ENCODE results near the gene ATP13A5. TPM values are rescaled to one million over a fixed set of nuclear protein-coding genes. Genes with fewer than 3 reads are reported as not detected.
A peak's percentile ranks its signal among the peaks of the same experiment; 100 is the strongest.

The ATP13A5 gene
- total RNA-seq, 1 donor from 2014 or later: not detected

DNA sequence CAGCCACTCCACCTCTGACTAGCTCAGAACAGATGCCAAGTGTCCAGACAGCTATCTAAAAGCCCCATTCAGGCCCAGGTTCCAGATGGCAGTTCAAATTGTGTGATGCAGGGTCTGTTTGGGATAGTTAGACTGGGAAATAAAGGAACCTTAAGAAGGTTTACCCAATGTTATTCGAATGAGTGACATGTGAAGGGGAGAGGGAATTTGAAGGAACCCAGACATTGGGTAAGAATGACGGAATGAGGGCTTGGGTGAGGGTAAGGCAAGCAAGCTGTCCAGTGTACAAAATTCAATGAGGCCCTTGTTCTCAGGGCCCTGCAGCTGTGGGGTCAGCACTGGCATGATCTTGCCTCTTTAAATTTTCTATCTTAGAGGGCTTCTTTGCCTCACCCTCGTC lies 34.1 kb downstream of the ATP13A5 start:
- H3K27ac ChIP-seq (ENCODE audit: low read depth, low read length): no peak overlapping the region
- H3K4me1 ChIP-seq (ENCODE audit: insufficient read depth, low read length): peaks cover 4% of the 10 kb centered on the region
- no peaks in the 10 kb centered on the region for H4K20me1 ChIP-seq (ENCODE audit: insufficient read depth, low read length)
- no peaks in the 10 kb centered on the region for H3K79me2 ChIP-seq (ENCODE audit: insufficient read depth, low read length)
- Mint-ChIP-seq H3K4me3 (ENCODE audit: unreplicated experiment) (no peak overlapping the region), H3K4me1 (ENCODE audit: low read depth, unreplicated experiment) (peaks cover 6% of the 10 kb centered on the region), H3K36me3 (ENCODE audit: low read depth, unreplicated experiment) (no peaks in the 10 kb centered on the region), H3K27me3 (ENCODE audit: low read depth, unreplicated experiment) (no peaks in the 10 kb centered on the region), H3K27ac (ENCODE audit: unreplicated experiment) (no peak overlapping the region), H3K9me3 (ENCODE audit: unreplicated experiment) (no peaks in the 10 kb centered on the region)
- TF ChIP-seq CTCF (IDR thresholded peaks at IDR 0.05; ENCODE audit: insufficient read depth, low read depth, low read length): no peak
- TF ChIP-seq EZH2 (IDR thresholded peaks at IDR 0.05; ENCODE audit: insufficient read depth, low read length): no peak
- H3K9ac ChIP-seq (ENCODE audit: low read length): no peak overlapping the region
- FAIRE-seq: no peak
- no peaks in the 10 kb centered on the region for H3K9me3 ChIP-seq (ENCODE audit: insufficient read depth, low read depth, low read length)
- no peaks in the 10 kb centered on the region for H3K36me3 ChIP-seq (ENCODE audit: insufficient read depth, low read length)
- no peaks in the 10 kb centered on the region for H3K27me3 ChIP-seq (ENCODE audit: insufficient read depth, low read length)
- H2AFZ ChIP-seq (ENCODE audit: low read depth, low read length): no peak overlapping the region
- no peak for DNase-seq (ENCODE audit: low read depth)
- no peak overlapping the region for H3K4me2 ChIP-seq (ENCODE audit: low read length)
- H3K4me3 ChIP-seq (ENCODE audit: insufficient read depth, low read depth, low read length): no peak overlapping the region

GRCh38 chr3:193343726-193344222 lies 34.8 kb downstream of the ATP13A5 start:
- no peaks in the 10 kb centered on the region for H3K36me3 Mint-ChIP-seq (ENCODE audit: low read depth, unreplicated experiment)
- H2AFZ ChIP-seq (ENCODE audit: low read depth, low read length): no peak overlapping the region
- no peak overlapping the region for H3K4me3 Mint-ChIP-seq (ENCODE audit: unreplicated experiment)
- no peak overlapping the region for H3K27ac ChIP-seq (ENCODE audit: low read depth, low read length)
- no peaks in the 10 kb centered on the region for H3K9me3 ChIP-seq (ENCODE audit: insufficient read depth, low read depth, low read length)
- no peak overlapping the region for H3K9ac ChIP-seq (ENCODE audit: low read length)
- no peaks in the 10 kb centered on the region for H3K27me3 ChIP-seq (ENCODE audit: insufficient read depth, low read length)
- no peaks in the 10 kb centered on the region for H3K27me3 Mint-ChIP-seq (ENCODE audit: low read depth, unreplicated experiment)
- H3K4me3 ChIP-seq (ENCODE audit: insufficient read depth, low read depth, low read length): no peak overlapping the region
- FAIRE-seq (no peak), DNase-seq (ENCODE audit: low read depth) (no peak)
- H3K79me2 ChIP-seq (ENCODE audit: insufficient read depth, low read length): no peaks in the 10 kb centered on the region
- H4K20me1 ChIP-seq (ENCODE audit: insufficient read depth, low read length): no peaks in the 10 kb centered on the region
- TF ChIP-seq CTCF (IDR thresholded peaks at IDR 0.05; ENCODE audit: insufficient read depth, low read depth, low read length) (no peak), EZH2 (IDR thresholded peaks at IDR 0.05; ENCODE audit: insufficient read depth, low read length) (no peak)
- peaks cover 4% of the 10 kb centered on the region for H3K4me1 ChIP-seq (ENCODE audit: insufficient read depth, low read length)
- no peak overlapping the region for H3K27ac Mint-ChIP-seq (ENCODE audit: unreplicated experiment)
- peaks cover 6% of the 10 kb centered on the region for H3K4me1 Mint-ChIP-seq (ENCODE audit: low read depth, unreplicated experiment)
- H3K36me3 ChIP-seq (ENCODE audit: insufficient read depth, low read length): no peaks in the 10 kb centered on the region
- H3K4me2 ChIP-seq (ENCODE audit: low read length): no peak overlapping the region
- H3K9me3 Mint-ChIP-seq (ENCODE audit: unreplicated experiment): no peaks in the 10 kb centered on the region

DNA sequence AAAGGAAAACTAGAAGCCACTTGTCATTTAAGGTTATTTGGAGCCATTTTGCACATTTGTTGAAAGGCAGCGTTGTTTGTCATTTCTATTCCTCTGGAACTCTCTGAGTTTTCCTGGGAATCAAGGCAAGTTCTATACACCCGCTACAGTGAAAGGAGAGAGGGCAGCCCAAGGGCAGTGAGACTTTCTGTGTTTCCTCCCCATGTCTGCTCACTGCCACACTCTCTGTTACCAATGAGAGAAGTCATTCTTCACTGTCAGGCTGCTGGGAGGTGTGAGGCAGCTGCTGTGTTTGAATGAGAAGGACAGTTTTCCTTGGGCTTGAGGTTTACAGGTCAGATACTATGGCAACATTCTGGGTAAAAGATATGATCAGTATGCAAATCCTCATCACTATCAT lies 36.0 kb downstream of the ATP13A5 start:
- H3K36me3 Mint-ChIP-seq (ENCODE audit: low read depth, unreplicated experiment): no peaks in the 10 kb centered on the region
- H3K27ac ChIP-seq (ENCODE audit: low read depth, low read length): no peak overlapping the region
- H3K9me3 ChIP-seq (ENCODE audit: insufficient read depth, low read depth, low read length): no peaks in the 10 kb centered on the region
- no peaks in the 10 kb centered on the region for H3K4me1 ChIP-seq (ENCODE audit: insufficient read depth, low read length)
- DNase-seq (ENCODE audit: low read depth) (peak; percentile 12), FAIRE-seq (no peak)
- no peaks in the 10 kb centered on the region for H3K27me3 Mint-ChIP-seq (ENCODE audit: low read depth, unreplicated experiment)
- peak overlapping the region; percentile 28 for H3K27ac Mint-ChIP-seq (ENCODE audit: unreplicated experiment)
- H4K20me1 ChIP-seq (ENCODE audit: insufficient read depth, low read length): no peaks in the 10 kb centered on the region
- H3K4me3 Mint-ChIP-seq (ENCODE audit: unreplicated experiment): no peak overlapping the region
- peaks cover under 1% of the 10 kb centered on the region for H3K9me3 Mint-ChIP-seq (ENCODE audit: unreplicated experiment)
- H3K36me3 ChIP-seq (ENCODE audit: insufficient read depth, low read length): no peaks in the 10 kb centered on the region
- no peak overlapping the region for H2AFZ ChIP-seq (ENCODE audit: low read depth, low read length)
- no peak for TF ChIP-seq CTCF (IDR thresholded peaks at IDR 0.05; ENCODE audit: insufficient read depth, low read depth, low read length)
- no peak for TF ChIP-seq EZH2 (IDR thresholded peaks at IDR 0.05; ENCODE audit: insufficient read depth, low read length)
- H3K9ac ChIP-seq (ENCODE audit: low read length): no peak overlapping the region
- no peak overlapping the region for H3K4me2 ChIP-seq (ENCODE audit: low read length)
- H3K4me1 Mint-ChIP-seq (ENCODE audit: low read depth, unreplicated experiment): peaks cover 6% of the 10 kb centered on the region
- no peak overlapping the region for H3K4me3 ChIP-seq (ENCODE audit: insufficient read depth, low read depth, low read length)
- no peaks in the 10 kb centered on the region for H3K79me2 ChIP-seq (ENCODE audit: insufficient read depth, low read length)
- H3K27me3 ChIP-seq (ENCODE audit: insufficient read depth, low read length): no peaks in the 10 kb centered on the region

Measured in astrocyte (in vitro differentiated cells and primary cell).